DOHH2 (cell line): ENCODE data around the gene LRRC7.

ENCODE experiments used
- CTCF ChIP-seq: fragments of 200-600 bp; sonication (generic); IDR thresholded peaks from one replicate; pipeline ENCODE4 v1.5.1; 2014; ENCODE audit warnings: antibody characterized with exemption, mild to moderate bottlenecking, low read depth, low read length; ENCODE audit not compliant: poor library complexity, severe bottlenecking
- EZH2phosphoT487 ChIP-seq: fragments of 200-600 bp; sonication (generic); IDR thresholded peaks from 2 replicates; pipeline ENCODE4 v1.6.1; 2017; ENCODE audit warnings: borderline replicate concordance, mild to moderate bottlenecking, antibody characterized with exemption, low read length, moderate library complexity, mixed read lengths

GRCh38 chr1:69911301-69911801, 343.6 kb downstream of the LRRC7 start:
- TF ChIP-seq CTCF (no peak), EZH2phosphoT487 (no peak)
